Muscle of back (tissue), 13 donors: ENCODE results near the gene KCNN4. TPM values are rescaled to one million over a fixed set of nuclear protein-coding genes. Genes with fewer than 3 reads are reported as not detected.
A peak's percentile ranks its signal among the peaks of the same experiment; 100 is the strongest.
"Not testable (repeated sequence)": the region's sequence is repeated elsewhere in the genome, so short reads cannot be mapped to it uniquely, and the experiment has no call there.

ENCODE experiments used
- DNase-seq, 3 donors: peaks; one replicate each; pipeline versions ENCODE4 v3.0.0 to v3.0.0-alpha.2; 2013
- long read RNA-seq, 9 donors: transcript quantifications; one replicate each; lab custom pipeline, GENCODE V29; 2026
- polyA plus RNA-seq, 10 donors: library from polyadenylated mRNA; unstranded; fragments of 120-200 nt; gene quantifications; one replicate each; pipeline ENCODE4 v1.2.1, GENCODE V29; 2013; ENCODE audit not compliant: insufficient read length in 10 of 10

The KCNN4 gene
- polyA plus RNA-seq = 1 to 10 TPM in 3 of 10 donors, under 1 TPM in 6, not detected in 1; 0.23 to 1.4 (median 0.85) TPM
- long read RNA-seq, donor 1 = 0 reads
- long read RNA-seq, donor 2 = 0 reads
- long read RNA-seq, donor 3 = 0 reads
- long read RNA-seq, donor 4 = 0 reads
- long read RNA-seq, donor 5 = 0 reads
- long read RNA-seq, donor 6 = 0 reads
- long read RNA-seq, donor 7 = 0 reads
- long read RNA-seq, donor 8 = 0 reads
- long read RNA-seq, donor 9 = 0 reads

- no peak for DNase-seq
Measured at GRCh38 chr19:43780706-43781525, at the start of gene KCNN4. Gene KCNN4 (minus strand): TSS chr19:43780973. CDS start chr19:43780861, 112 bp downstream.

GRCh38 chr19:43826787-43827754 lies 46.3 kb upstream of the KCNN4 start, which contains the start of gene ZNF283:
Gene ZNF283 (plus strand): TSS chr19:43827321. CDS start chr19:43833505, 6,184 bp downstream.
- DNase-seq = peak; percentile 87 to 93 (median 88)

DNA sequence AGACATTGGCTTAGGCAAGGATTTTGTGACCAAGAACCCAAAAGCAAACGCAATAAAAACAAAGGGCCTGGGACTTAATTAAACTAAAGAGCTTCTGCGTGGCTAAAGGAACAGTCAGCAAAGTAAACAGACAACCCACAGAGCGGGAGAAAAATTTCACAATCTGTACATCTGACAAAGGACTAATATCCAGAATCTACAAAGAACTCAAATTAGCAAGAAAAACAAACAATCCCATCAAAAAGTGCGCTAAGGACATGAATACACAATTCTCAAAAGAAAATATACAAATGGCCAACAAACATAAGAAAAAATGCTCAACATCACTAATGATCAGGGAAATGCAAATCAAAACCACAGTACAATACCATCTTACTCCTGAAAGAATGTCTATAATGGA lies 43.8 kb upstream of the KCNN4 start:
- DNase-seq = not testable (repeated sequence)

DNA sequence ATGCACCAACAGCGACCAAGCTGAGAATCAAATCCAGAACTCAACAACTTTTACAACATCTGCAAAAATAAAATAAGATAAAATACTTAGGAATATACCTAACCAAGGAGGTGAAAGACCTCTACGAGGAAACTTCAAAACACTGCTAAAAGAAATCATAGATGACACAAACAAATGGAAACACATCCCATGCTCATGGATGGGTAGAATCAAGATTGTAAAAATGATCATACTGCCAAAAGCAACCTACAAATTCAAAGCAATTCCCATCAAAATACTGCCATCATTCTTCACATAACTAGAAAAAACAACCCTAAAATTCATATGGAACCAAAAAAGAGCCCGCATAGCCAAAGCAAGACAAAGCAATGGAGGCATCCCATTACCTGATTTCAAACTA lies 43.1 kb upstream of the KCNN4 start:
- DNase-seq = not testable (repeated sequence)

DNA sequence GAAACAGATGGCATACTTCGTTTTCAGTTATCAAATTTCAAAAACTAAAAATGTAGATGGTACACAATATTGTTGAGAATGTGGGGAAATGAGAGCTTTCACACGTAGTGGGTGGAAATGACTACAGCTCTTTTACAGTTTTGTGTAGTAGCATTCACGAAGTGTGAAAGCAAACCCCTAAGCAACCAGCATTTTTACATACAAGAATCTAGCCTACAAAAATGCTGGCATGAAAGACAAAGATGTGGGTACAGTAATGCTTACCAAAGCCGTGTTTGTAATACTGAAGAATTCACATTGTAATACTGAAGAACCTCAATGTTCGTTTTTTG lies 40.1 kb upstream of the KCNN4 start:
- no peak for DNase-seq

DNA sequence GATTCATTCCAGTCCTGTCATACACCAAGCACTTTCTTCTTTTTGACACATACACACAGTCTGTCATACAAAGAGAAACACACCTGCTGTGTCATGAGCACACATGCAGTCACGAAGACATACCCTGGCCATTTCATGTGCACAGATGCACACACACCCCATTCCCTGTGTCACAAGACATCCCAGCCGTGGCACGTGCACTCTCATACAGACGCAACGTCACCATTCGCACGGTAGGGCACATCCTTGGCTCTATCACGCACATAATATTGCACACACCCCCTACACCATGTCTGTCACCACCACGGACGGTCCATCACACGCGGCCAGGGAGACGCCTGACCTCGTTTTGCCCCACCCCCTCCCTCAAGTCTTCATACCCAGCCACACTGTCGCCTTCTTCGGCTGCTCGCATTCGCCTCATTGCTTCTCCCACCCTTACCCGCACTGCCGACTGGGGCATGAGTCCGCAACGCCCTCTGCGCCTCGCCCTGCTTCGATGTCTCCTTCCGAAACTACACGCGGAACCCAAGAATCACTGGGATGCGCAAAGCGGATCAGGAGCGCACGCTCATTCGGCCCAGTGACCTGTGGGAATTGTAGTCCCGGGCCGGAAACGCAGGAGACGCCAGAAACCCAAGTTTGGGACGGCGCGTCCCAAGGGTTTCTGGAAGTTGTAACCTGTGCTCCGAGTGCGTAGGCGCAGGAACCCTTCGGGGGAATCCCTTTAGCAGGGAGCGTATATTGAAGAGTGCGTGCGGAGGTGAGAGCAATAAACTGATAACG lies 39.5 kb upstream of the KCNN4 start:
- peak in 1 of 3 donors; percentile 37 for DNase-seq

- no peak for DNase-seq
Measured at GRCh38 chr19:43818500-43818899, 37.7 kb upstream of the KCNN4 start.

GRCh38 chr19:43817454-43817853 lies 36.7 kb upstream of the KCNN4 start:
- DNase-seq = not testable (repeated sequence)

DNA sequence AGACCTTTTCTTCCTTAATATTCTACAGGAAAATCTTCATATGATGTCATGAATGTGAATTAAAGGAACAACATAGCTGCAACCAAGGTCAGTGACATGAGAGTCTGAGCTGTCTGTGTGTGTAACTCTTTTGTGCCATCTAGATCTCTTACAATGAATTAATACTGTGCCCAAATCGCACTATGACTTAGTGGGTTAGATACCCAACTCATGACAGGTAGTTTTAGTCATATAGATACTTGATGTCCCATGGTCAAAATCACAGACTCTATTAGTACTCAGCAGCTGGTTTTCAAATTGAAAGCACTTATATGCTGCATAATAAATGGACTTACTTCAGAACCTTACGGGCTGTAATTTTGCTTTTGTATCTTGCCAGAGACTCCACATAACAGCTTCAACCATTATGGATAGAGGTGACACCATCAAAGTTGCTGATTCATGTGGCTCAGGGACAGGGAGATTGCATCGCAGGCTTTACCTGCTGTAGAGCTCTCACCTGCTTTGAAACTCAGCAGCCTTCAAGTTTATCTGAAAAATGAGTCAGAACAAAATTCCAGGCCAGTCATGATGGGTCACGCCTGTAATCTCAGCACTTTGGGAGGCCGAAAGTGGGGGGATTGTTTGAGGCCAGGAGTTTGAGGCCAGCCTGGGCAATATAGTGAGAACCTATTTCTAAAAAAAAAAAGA lies 34.0 kb upstream of the KCNN4 start:
- DNase-seq = no peak

DNA sequence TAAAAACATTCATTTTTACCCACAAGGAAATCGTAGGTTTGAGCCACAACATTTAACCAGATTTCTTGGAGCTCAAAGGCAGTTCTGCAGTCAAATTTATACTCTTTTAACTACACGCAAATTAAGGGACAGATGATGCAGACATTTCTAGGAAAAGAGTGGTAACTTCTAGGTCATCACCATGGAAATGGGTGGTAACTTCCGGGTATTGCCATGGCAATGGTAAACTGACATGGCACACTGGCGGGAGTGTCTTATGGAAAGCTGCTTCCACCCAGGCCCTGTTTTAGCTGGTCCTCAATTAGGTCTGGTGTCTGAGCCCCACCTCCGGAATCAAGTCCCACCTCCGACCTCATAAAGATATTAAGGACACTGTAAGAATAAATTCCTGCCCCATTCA lies 31.9 kb upstream of the KCNN4 start:
- DNase-seq = no peak

DNA sequence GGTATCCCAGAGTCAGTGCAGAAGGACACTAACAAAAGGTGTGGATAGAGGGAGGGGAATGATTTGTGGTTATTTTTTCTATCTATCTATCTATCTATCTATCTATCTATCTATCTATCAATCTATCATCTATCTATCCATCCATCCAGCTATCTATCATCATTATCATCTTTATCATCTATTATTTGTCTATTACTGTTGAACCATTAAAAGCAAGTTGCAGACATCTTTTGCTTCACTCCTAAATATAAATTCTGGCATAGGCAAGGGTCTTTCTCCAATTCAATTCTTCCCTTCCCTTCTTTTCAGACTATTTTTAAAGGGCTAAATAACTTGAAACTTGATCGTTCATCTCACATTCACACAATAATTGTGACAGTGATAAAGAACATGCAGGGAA lies 31.5 kb upstream of the KCNN4 start:
- no peak for DNase-seq

DNA sequence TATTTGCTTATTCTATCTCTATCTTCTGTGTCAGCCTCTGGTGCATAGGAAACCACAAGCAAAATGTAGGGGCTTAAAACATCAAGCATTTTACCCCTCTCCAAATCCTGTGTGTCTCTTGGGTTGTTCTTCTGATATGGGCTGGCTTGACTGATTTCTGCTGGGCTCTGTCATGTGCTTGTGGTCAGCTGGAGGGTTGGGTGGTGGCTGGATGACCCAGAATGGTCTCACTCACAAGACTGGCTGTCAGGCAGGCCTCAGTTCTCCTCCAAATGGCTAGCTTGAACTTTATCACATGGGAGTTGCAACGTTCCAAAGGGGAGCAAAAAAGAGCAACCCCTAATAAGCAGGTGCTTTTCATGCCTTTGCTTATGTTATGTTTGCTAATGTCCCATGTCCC lies 31.1 kb upstream of the KCNN4 start:
- DNase-seq = no peak

DNA sequence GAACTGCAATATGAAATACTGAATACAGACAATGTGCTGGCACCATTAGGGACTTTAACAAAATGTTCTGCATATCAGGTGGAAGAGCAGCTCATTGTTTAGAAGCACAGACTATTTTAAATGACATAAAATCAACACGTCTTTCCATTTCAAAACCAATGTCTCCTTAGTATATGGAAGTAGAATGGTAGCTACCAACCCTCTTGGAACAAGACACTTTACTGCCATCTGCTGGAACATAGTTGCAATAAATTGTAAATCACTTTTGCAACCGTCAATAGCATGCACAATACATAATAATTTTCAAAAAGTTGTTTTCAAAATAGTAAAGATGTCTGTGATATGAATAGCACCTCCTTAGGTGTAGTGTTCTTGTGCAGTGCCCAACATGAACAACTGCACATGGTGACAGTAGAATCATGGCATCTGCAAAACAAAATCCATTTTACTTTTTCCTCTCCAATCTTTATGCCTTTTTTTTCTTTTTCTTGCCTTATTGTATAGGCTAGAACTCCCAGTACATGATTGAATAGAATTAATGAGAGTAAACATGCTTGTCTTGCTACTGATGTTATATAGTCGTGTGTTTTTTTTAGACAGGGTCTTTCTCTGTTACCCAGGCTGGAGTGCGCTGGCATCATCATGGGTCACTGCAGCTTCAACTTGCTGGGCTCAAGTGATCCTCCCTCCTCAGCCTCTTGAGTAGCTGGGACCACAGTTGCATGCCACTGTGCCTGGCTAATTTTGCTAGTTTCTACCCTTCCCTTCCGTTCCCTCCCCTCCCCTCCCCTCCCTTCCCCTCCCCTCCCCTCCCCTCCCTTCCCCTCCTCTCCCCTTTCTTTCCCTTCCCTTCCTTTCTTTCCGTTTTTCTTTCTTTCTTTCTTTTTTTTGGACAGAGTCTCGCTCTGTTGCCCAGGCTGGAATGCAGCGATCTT lies 29.3 kb upstream of the KCNN4 start:
- DNase-seq = peak in 1 of 3 donors; percentile 34

- no peak for DNase-seq
Measured at GRCh38 chr19:43807651-43808050, 26.9 kb upstream of the KCNN4 start.

- DNase-seq = no peak
Measured at GRCh38 chr19:43806848-43807247, 26.1 kb upstream of the KCNN4 start.

GRCh38 chr19:43806401-43806800 lies 25.6 kb upstream of the KCNN4 start:
- DNase-seq = not testable (repeated sequence)

- DNase-seq = no peak
Measured at GRCh38 chr19:43804432-43804831, 23.7 kb upstream of the KCNN4 start.

DNA sequence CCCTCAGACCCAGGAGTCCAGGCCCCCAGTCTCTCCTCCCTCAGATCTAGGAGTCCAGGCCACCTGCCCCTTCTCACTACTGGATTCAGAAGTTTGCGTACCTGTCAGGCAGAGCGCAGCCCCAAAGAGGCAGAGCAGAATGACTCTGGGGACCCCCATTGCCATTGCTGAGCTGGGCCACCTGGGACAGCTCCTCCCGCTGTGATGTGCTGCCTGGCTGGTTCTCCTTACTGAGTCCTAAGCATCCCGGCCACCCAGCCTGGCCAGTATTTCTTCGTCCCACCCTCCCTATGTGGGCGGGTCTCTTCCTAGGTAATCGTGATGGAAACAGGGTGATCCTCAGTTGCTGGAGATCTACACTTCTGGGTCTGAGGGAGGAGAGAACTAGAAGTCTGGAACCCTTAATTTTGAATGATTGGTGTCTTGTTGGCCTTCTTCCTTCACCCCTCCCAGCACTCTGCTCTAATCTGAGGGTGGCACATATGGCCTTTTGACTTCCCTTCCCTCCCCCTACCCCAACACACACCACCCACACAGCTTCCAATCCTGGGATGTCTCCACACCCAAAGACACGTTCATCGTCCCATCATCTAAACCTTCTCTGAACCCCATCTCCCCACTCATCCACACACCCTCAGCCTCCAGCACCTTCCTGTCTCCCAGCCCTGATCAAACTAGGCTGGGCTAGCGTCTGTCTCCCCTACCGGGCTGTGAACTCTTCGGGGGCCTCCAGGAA lies 21.6 kb upstream of the KCNN4 start, which contains the start of gene LYPD5:
TSS of gene LYPD5 (minus strand) at position 232 of the 736 bp plus-strand sequence. CDS start at position 165, 67 bp downstream.
- DNase-seq = no peak
